GM21786 (cell line): Measurements from ENCODE around the gene GPT2.

Experiments used
- ATAC-seq: cut with Tn5 transposase; IDR thresholded peaks from one replicate; pipeline ENCODE4 v1.9.1; 2021; ENCODE audit not compliant: unreplicated experiment

Gene GPT2

GRCh38 chr16:46883690-46884512, at the start of gene GPT2:
Gene GPT2 (plus strand): TSS chr16:46884362. CDS start chr16:46884716, 354 bp downstream.
- peak; percentile 96 for ATAC-seq

GRCh38 chr16:46836534-46837530, 47.3 kb upstream of the GPT2 start:
- ATAC-seq: no peak

- no peak for ATAC-seq
Measured at GRCh38 chr16:46839986-46840443, 44.1 kb upstream of the GPT2 start.

GRCh38 chr16:46842192-46842895, 41.8 kb upstream of the GPT2 start:
- ATAC-seq: no peak

- ATAC-seq: no peak
Measured at GRCh38 chr16:46843898-46844642, 40.1 kb upstream of the GPT2 start.

GRCh38 chr16:46844771-46845170, 39.4 kb upstream of the GPT2 start:
- ATAC-seq: no peak

GRCh38 chr16:46845952-46846351, 38.2 kb upstream of the GPT2 start:
- ATAC-seq: no peak

- no peak for ATAC-seq
Measured at GRCh38 chr16:46848768-46849764, 35.1 kb upstream of the GPT2 start.

- ATAC-seq: no peak
Measured at GRCh38 chr16:46850619-46851555, 33.3 kb upstream of the GPT2 start.

- ATAC-seq: no peak
Measured at GRCh38 chr16:46852130-46852529, 32.0 kb upstream of the GPT2 start.

GRCh38 chr16:46853713-46854443, 30.3 kb upstream of the GPT2 start:
- ATAC-seq: peak; percentile 59

- ATAC-seq: no peak
Measured at GRCh38 chr16:46854846-46855245, 29.3 kb upstream of the GPT2 start.

GRCh38 chr16:46855389-46855788, 28.8 kb upstream of the GPT2 start:
- ATAC-seq: no peak

- no peak for ATAC-seq
Measured at GRCh38 chr16:46857368-46857945, 26.7 kb upstream of the GPT2 start.

GRCh38 chr16:46858151-46858550, 26.0 kb upstream of the GPT2 start:
- no peak for ATAC-seq

GRCh38 chr16:46859719-46860152, 24.4 kb upstream of the GPT2 start:
- ATAC-seq: no peak
